Endodermal cell (in vitro differentiated cells): ENCODE measurements around the gene HAAO. TPM values are rescaled to one million over a fixed set of nuclear protein-coding genes. Genes with fewer than 3 reads are reported as not detected.

ENCODE experiments used
- DNase-seq: peaks from one replicate; pipeline ENCODE4 v3.0.0-alpha.2; 2017
- H3K27ac ChIP-seq: 2 replicates; pipeline ENCODE4 v1.5.1; 2013; ENCODE audit warnings: mild to moderate bottlenecking, low read depth, low read length, moderate library complexity
- H3K27me3 ChIP-seq: 2 replicates; pipeline ENCODE4 v1.6.1; 2013; ENCODE audit warnings: mild to moderate bottlenecking, low read length, moderate library complexity; ENCODE audit not compliant: insufficient read depth, control insufficient read depth, poor library complexity, severe bottlenecking
- H3K36me3 ChIP-seq: 2 replicates; pipeline ENCODE4 v1.7.0; 2013; ENCODE audit warnings: mild to moderate bottlenecking, low read length, moderate library complexity; ENCODE audit not compliant: control insufficient read depth, insufficient read depth
- H3K4me1 ChIP-seq: one replicate; pipeline ENCODE4 v1.7.0; 2013; ENCODE audit warnings: low read length; ENCODE audit not compliant: control insufficient read depth, insufficient read depth
- H3K4me3 ChIP-seq: 2 replicates; pipeline ENCODE4 v1.5.1; 2013; ENCODE audit warnings: mild to moderate bottlenecking, low read length, moderate library complexity
- H3K9ac ChIP-seq: 2 replicates; pipeline ENCODE4 v1.6.1; 2013; ENCODE audit warnings: mild to moderate bottlenecking, low read length, moderate library complexity; ENCODE audit not compliant: poor library complexity, severe bottlenecking; ENCODE audit errors: extremely low read depth
- H3K9me3 ChIP-seq: 2 replicates; pipeline ENCODE4 v1.6.1; 2013; ENCODE audit warnings: mild to moderate bottlenecking, low read length, moderate library complexity; ENCODE audit not compliant: control insufficient read depth
- H3K27ac Mint-ChIP-seq: 2 replicates; pipeline ENCODE4 v1.8.0; 2020; ENCODE audit warnings: mixed read lengths
- H3K27me3 Mint-ChIP-seq: 2 replicates; pipeline ENCODE4 v1.8.0; 2021; ENCODE audit warnings: mild to moderate bottlenecking, mixed read lengths; ENCODE audit not compliant: insufficient read depth
- H3K36me3 Mint-ChIP-seq: 2 replicates; pipeline ENCODE4 v1.8.0; 2020; ENCODE audit warnings: low read depth, mixed read lengths
- H3K4me1 Mint-ChIP-seq: 2 replicates; pipeline ENCODE4 v1.8.0; 2020; ENCODE audit warnings: mixed read lengths
- H3K4me3 Mint-ChIP-seq: 2 replicates; pipeline ENCODE4 v1.8.0; 2020; ENCODE audit warnings: mild to moderate bottlenecking, moderate library complexity, mixed read lengths
- H3K9me3 Mint-ChIP-seq: 2 replicates; pipeline ENCODE4 v1.8.0; 2020; ENCODE audit warnings: mild to moderate bottlenecking, mixed read lengths
- WGBS, 2 experiments: methylation state at CpG; one replicate each; pipeline versions ENCODE4 v1.1.5 to v1.1.7; 2013; ENCODE audit warnings: missing lambda C conversion rate in 2 of 2, mixed read lengths in 1 of 2; ENCODE audit not compliant: insufficient coverage in 1 of 2, insufficient read length in 1 of 2; 5-methylcytosine and 5-hydroxymethylcytosine counted together
- total RNA-seq, 2 donors: library from RNA; stranded (reverse); fragmentation: NEBNext Ultra II Directional in 1 of 2; extraction: Animal tissue kit (Norgen Biotek cat#: 25700) in 1 of 2; gene quantifications; 2 replicates in 1 of 2; 3 replicates in 1 of 2; pipeline ENCODE4 v1.2.1, GENCODE V29; 2021
- TF ChIP-seq, protein P1 (sequence below): fragments of 200-600 bp; sonication (generic); conservative IDR thresholded peaks from 2 replicates; pipeline ENCODE4 v1.5.0; 2021; ENCODE audit warnings: antibody characterized with exemption, mild to moderate bottlenecking

HAAO gene
- total RNA-seq, 2 donors from 2014 or later: 13.4 to 24.2 TPM

DNA sequence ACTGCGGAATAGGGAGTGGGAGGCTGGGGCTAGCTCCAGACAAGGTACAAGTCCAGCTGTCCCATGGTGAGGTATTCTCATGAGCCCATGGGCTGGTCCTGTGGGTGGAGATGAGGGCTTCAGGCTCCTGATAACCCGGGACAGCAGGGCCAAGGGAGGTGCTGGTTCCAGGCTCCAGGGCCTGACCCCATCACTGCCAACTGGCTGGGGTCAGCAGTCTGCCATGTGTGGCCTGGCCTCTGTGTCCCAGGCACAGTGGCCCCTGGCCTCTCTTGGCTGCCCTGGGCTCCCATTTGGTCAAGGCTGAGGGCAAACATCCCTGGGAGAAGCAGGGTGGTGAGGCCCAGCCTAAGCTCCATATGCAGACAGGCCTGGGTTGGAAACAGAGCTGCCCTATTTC lies 27.5 kb downstream of the HAAO start:
- H3K36me3 Mint-ChIP-seq: peaks cover 10% of the 10 kb centered on the region
- Histone ChIP-seq H3K4me3 (no peak overlapping the region), H3K36me3 (no peaks in the 10 kb centered on the region), H3K27ac (no peak overlapping the region), H3K9ac (no peak overlapping the region), H3K4me1 (no peaks in the 10 kb centered on the region), H3K9me3 (no peaks in the 10 kb centered on the region), H3K27me3 (no peaks in the 10 kb centered on the region)
- H3K27me3 Mint-ChIP-seq: no peaks in the 10 kb centered on the region
- DNase-seq: no peak
- H3K4me3 Mint-ChIP-seq: no peak overlapping the region
- no peaks in the 10 kb centered on the region for H3K9me3 Mint-ChIP-seq
- no peaks in the 10 kb centered on the region for H3K4me1 Mint-ChIP-seq
- WGBS, 2 experiments: 96 to 100% methylated on average over 1 to 2 of the region's 2 CpGs
- TF ChIP-seq, protein P1, sequence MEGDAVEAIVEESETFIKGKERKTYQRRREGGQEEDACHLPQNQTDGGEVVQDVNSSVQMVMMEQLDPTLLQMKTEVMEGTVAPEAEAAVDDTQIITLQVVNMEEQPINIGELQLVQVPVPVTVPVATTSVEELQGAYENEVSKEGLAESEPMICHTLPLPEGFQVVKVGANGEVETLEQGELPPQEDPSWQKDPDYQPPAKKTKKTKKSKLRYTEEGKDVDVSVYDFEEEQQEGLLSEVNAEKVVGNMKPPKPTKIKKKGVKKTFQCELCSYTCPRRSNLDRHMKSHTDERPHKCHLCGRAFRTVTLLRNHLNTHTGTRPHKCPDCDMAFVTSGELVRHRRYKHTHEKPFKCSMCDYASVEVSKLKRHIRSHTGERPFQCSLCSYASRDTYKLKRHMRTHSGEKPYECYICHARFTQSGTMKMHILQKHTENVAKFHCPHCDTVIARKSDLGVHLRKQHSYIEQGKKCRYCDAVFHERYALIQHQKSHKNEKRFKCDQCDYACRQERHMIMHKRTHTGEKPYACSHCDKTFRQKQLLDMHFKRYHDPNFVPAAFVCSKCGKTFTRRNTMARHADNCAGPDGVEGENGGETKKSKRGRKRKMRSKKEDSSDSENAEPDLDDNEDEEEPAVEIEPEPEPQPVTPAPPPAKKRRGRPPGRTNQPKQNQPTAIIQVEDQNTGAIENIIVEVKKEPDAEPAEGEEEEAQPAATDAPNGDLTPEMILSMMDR: no peak
- no peak overlapping the region for H3K27ac Mint-ChIP-seq

DNA sequence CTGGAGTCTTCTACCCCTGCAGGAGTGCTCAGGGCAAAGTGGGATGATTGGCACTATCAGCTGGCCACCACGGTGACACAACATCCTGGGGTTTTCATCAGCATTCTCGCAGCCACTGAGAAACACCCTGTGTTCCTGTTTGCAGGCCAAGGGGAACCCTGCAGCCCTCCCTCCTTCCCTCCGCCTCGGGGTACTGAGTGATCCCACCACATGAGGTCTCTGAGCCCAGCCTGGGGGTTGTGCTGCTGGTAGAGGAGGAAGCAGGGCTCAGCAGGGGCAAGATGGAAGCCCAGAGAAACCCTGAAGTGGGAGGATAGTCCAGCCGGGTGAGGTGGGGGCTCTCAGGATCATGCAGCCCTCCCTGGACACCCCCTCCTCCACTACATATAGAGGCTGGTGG lies 28.3 kb downstream of the HAAO start, which contains the start of gene OXER1:
Gene OXER1 (minus strand): TSS at position 40 of the 400 bp plus-strand sequence. CDS start 73 bp downstream, outside the sequence.
- Mint-ChIP-seq H3K36me3 (peaks cover 12% of the 10 kb centered on the region), H3K4me1 (no peaks in the 10 kb centered on the region), H3K27ac (peak within 1 kb of the TSS; percentile 55), H3K4me3 (no peak within 1 kb of the TSS), H3K27me3 (no peaks in the 10 kb centered on the region), H3K9me3 (no peaks in the 10 kb centered on the region)
- 88 to 90% methylated on average over 2 to 5 of the region's 5 CpGs for WGBS, 2 experiments
- no peak within 1 kb of the TSS for H3K4me3 ChIP-seq
- DNase-seq: peak; percentile 54
- TF ChIP-seq, protein P1: no peak
- no peak within 1 kb of the TSS for H3K9ac ChIP-seq
- no peaks in the 10 kb centered on the region for H3K9me3 ChIP-seq
- H3K27ac ChIP-seq: no peak within 1 kb of the TSS
- H3K4me1 ChIP-seq: no peaks in the 10 kb centered on the region
- no peaks in the 10 kb centered on the region for H3K27me3 ChIP-seq
- H3K36me3 ChIP-seq: no peaks in the 10 kb centered on the region

DNA sequence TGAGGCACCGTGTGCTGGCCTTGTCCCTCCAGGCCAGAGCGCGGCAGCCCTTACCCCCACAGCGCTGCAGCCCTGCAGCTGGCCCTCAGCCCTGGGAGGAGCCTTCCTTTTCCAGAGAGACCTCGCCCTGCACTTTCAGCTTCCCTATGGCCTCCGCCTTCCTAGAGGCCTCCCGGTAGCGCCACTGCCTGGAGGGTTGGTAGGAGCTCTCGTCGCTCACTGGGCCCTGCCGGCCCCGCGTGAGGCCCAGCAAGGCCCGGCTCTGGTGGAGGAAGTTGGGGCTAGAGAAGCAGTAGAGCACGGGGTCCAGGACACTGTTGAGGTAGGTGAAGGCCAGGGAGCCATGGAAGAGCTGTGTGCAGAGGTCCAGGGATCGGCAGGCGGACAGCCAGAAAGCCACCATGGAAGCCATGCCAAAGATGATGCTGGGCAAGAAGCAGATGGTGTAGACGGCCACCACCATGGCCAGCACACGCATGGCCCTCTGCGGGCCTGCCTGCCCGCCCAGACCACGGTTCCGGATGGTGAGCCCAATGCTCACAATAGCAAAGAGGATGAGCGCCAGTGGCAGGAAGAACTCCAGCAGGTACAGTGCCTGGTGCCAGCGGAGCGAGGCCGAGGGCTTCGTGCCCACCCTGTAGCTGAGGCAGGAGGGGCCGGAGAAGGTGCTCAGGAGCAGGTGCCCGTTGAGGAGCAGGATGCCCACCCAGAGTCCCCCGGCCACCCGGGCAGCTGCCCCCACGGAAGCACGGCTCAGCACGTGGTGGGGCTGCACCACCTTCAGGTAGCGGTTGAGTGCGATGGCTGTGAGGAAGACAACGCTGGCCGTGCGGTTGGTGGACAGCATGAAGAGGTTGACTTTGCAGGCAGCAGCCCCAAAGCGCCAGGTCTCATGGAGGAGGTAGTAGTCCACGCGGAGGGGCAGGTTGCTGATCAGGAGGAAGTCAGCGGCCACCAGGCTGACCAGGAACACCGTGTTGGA lies 29.3 kb downstream of the HAAO start:
- Histone ChIP-seq H3K4me3 (no peak overlapping the region), H3K9me3 (no peaks in the 10 kb centered on the region), H3K27me3 (no peaks in the 10 kb centered on the region), H3K27ac (no peak overlapping the region), H3K4me1 (no peaks in the 10 kb centered on the region), H3K36me3 (no peaks in the 10 kb centered on the region), H3K9ac (no peak overlapping the region)
- Mint-ChIP-seq H3K9me3 (no peaks in the 10 kb centered on the region), H3K27me3 (no peaks in the 10 kb centered on the region), H3K4me3 (no peak overlapping the region), H3K4me1 (no peaks in the 10 kb centered on the region), H3K27ac (peak overlapping the region; percentile 55), H3K36me3 (peaks cover 18% of the 10 kb centered on the region)
- TF ChIP-seq, protein P1: no peak
- DNase-seq: peak; percentile 45
- WGBS, 2 experiments: 96 to 98% methylated on average over 30 to 45 of the region's 45 CpGs
